Measurements from ENCODE around the gene PFDN5.

Gene PFDN5

GRCh38 chr12:53295070-53295890 lies at the start of gene PFDN5:
Gene PFDN5 (plus strand): TSS chr12:53295542. CDS start chr12:53295568, 26 bp downstream.
- Histone ChIP-seq H3K36me3 (ENCODE audit: control insufficient read depth in 1 of 2, insufficient read depth in 2 of 2, low read length in 2 of 2) (peaks cover 6 to 18% of the 10 kb centered on the region in 2 donors), H3K27me3 (ENCODE audit: control insufficient read depth in 1 of 2, insufficient read depth in 2 of 2, low read length in 2 of 2) (no peaks in the 10 kb centered on the region)

GRCh38 chr12:53251477-53252348 lies 43.6 kb upstream of the PFDN5 start:
- no peaks in the 10 kb centered on the region for H3K9me3 ChIP-seq (ENCODE audit: control insufficient read depth in 1 of 2, low read length in 2 of 2)
- H3K36me3 ChIP-seq (ENCODE audit: control insufficient read depth in 1 of 2, insufficient read depth in 2 of 2, low read length in 2 of 2), result peaks cover 10 to 16% of the 10 kb centered on the region in 2 donors
- H3K4me1 ChIP-seq (ENCODE audit: control insufficient read depth in 1 of 2, insufficient read depth in 2 of 2, low read length in 2 of 2), result peaks cover 19% of the 10 kb centered on the region in 2 donors
- H3K4me3 ChIP-seq (ENCODE audit: low read depth in 1 of 2, low read length in 2 of 2), result peak overlapping the region; percentile 74 to 82
- H3K9ac ChIP-seq (ENCODE audit: low read depth in 1 of 2, low read length in 2 of 2), result peak overlapping the region; percentile 87 to 96
- peak overlapping the region; percentile 77 for H3K27ac ChIP-seq (ENCODE audit: low read depth, low read length)
- H3K27me3 ChIP-seq (ENCODE audit: control insufficient read depth in 1 of 2, insufficient read depth in 2 of 2, low read length in 2 of 2), result no peaks in the 10 kb centered on the region

More at GRCh38 chr12:53295070-53295890, at the start of gene PFDN5:
- H3K27ac ChIP-seq (ENCODE audit: low read depth, low read length), result peak within 1 kb of the TSS; percentile 44
- H3K9me3 ChIP-seq (ENCODE audit: control insufficient read depth in 1 of 2, low read length in 2 of 2), result no peaks in the 10 kb centered on the region
- peak within 1 kb of the TSS; percentile 89 to 100 for H3K4me3 ChIP-seq (ENCODE audit: low read depth in 1 of 2, low read length in 2 of 2)
- H3K9ac ChIP-seq (ENCODE audit: low read depth in 1 of 2, low read length in 2 of 2), result peak within 1 kb of the TSS; percentile 94 to 100
- peaks cover 15 to 35% of the 10 kb centered on the region in 2 donors for H3K4me1 ChIP-seq (ENCODE audit: control insufficient read depth in 1 of 2, insufficient read depth in 2 of 2, low read length in 2 of 2)

- peaks cover 10 to 16% of the 10 kb centered on the region in 2 donors for H3K36me3 ChIP-seq (ENCODE audit: control insufficient read depth in 1 of 2, insufficient read depth in 2 of 2, low read length in 2 of 2)
- H3K9ac ChIP-seq (ENCODE audit: low read depth in 1 of 2, low read length in 2 of 2), result peak overlapping the region; percentile 87 to 96
- peak overlapping the region; percentile 74 to 82 for H3K4me3 ChIP-seq (ENCODE audit: low read depth in 1 of 2, low read length in 2 of 2)
Measured at GRCh38 chr12:53252349-53252916, 42.9 kb upstream of the PFDN5 start.

GRCh38 chr12:53253298-53253697 lies 42.0 kb upstream of the PFDN5 start:
- Histone ChIP-seq H3K4me1 (ENCODE audit: control insufficient read depth in 1 of 2, insufficient read depth in 2 of 2, low read length in 2 of 2) (peaks cover 19% of the 10 kb centered on the region in 2 donors), H3K9me3 (ENCODE audit: control insufficient read depth in 1 of 2, low read length in 2 of 2) (no peaks in the 10 kb centered on the region), H3K27me3 (ENCODE audit: control insufficient read depth in 1 of 2, insufficient read depth in 2 of 2, low read length in 2 of 2) (no peaks in the 10 kb centered on the region), H3K4me3 (ENCODE audit: low read depth in 1 of 2, low read length in 2 of 2) (peak overlapping the region; percentile 74 to 82), H3K9ac (ENCODE audit: low read depth in 1 of 2, low read length in 2 of 2) (peak overlapping the region in 1 of 2 donors; percentile 96), H3K36me3 (ENCODE audit: control insufficient read depth in 1 of 2, insufficient read depth in 2 of 2, low read length in 2 of 2) (peaks cover 10 to 16% of the 10 kb centered on the region in 2 donors), H3K27ac (ENCODE audit: low read depth, low read length) (no peak overlapping the region)

More at GRCh38 chr12:53252349-53252916, 42.9 kb upstream of the PFDN5 start:
- H3K4me1 ChIP-seq (ENCODE audit: control insufficient read depth in 1 of 2, insufficient read depth in 2 of 2, low read length in 2 of 2), result peaks cover 19% of the 10 kb centered on the region in 2 donors
- H3K27me3 ChIP-seq (ENCODE audit: control insufficient read depth in 1 of 2, insufficient read depth in 2 of 2, low read length in 2 of 2), result no peaks in the 10 kb centered on the region
- H3K27ac ChIP-seq (ENCODE audit: low read depth, low read length), result peak overlapping the region; percentile 77
- H3K9me3 ChIP-seq (ENCODE audit: control insufficient read depth in 1 of 2, low read length in 2 of 2), result no peaks in the 10 kb centered on the region

- Histone ChIP-seq H3K9ac (ENCODE audit: low read depth in 1 of 2, low read length in 2 of 2) (no peak overlapping the region), H3K9me3 (ENCODE audit: control insufficient read depth in 1 of 2, low read length in 2 of 2) (no peaks in the 10 kb centered on the region), H3K36me3 (ENCODE audit: control insufficient read depth in 1 of 2, insufficient read depth in 2 of 2, low read length in 2 of 2) (peaks cover 10 to 16% of the 10 kb centered on the region in 2 donors), H3K27ac (ENCODE audit: low read depth, low read length) (no peak overlapping the region), H3K27me3 (ENCODE audit: control insufficient read depth in 1 of 2, insufficient read depth in 2 of 2, low read length in 2 of 2) (no peaks in the 10 kb centered on the region), H3K4me1 (ENCODE audit: control insufficient read depth in 1 of 2, insufficient read depth in 2 of 2, low read length in 2 of 2) (peaks cover 19% of the 10 kb centered on the region in 2 donors), H3K4me3 (ENCODE audit: low read depth in 1 of 2, low read length in 2 of 2) (no peak overlapping the region)
Measured at GRCh38 chr12:53254816-53255545, 40.4 kb upstream of the PFDN5 start.

- H3K9ac ChIP-seq (ENCODE audit: low read depth in 1 of 2, low read length in 2 of 2), result no peak overlapping the region
- no peak overlapping the region for H3K27ac ChIP-seq (ENCODE audit: low read depth, low read length)
- H3K9me3 ChIP-seq (ENCODE audit: control insufficient read depth in 1 of 2, low read length in 2 of 2), result no peaks in the 10 kb centered on the region
- H3K36me3 ChIP-seq (ENCODE audit: control insufficient read depth in 1 of 2, insufficient read depth in 2 of 2, low read length in 2 of 2), result peaks cover 10 to 16% of the 10 kb centered on the region in 2 donors
- no peaks in the 10 kb centered on the region for H3K27me3 ChIP-seq (ENCODE audit: control insufficient read depth in 1 of 2, insufficient read depth in 2 of 2, low read length in 2 of 2)
- no peak overlapping the region for H3K4me3 ChIP-seq (ENCODE audit: low read depth in 1 of 2, low read length in 2 of 2)
- peaks cover 18% of the 10 kb centered on the region in 2 donors for H3K4me1 ChIP-seq (ENCODE audit: control insufficient read depth in 1 of 2, insufficient read depth in 2 of 2, low read length in 2 of 2)
Measured at GRCh38 chr12:53255996-53256395, 39.3 kb upstream of the PFDN5 start.

GRCh38 chr12:53258541-53259539 lies 36.5 kb upstream of the PFDN5 start:
- Histone ChIP-seq H3K27ac (ENCODE audit: low read depth, low read length) (no peak overlapping the region), H3K27me3 (ENCODE audit: control insufficient read depth in 1 of 2, insufficient read depth in 2 of 2, low read length in 2 of 2) (no peaks in the 10 kb centered on the region), H3K4me3 (ENCODE audit: low read depth in 1 of 2, low read length in 2 of 2) (no peak overlapping the region)

GRCh38 chr12:53259891-53260290 lies 35.5 kb upstream of the PFDN5 start:
- Histone ChIP-seq H3K27me3 (ENCODE audit: control insufficient read depth in 1 of 2, insufficient read depth in 2 of 2, low read length in 2 of 2) (no peaks in the 10 kb centered on the region), H3K9ac (ENCODE audit: low read depth in 1 of 2, low read length in 2 of 2) (no peak overlapping the region), H3K27ac (ENCODE audit: low read depth, low read length) (no peak overlapping the region), H3K36me3 (ENCODE audit: control insufficient read depth in 1 of 2, insufficient read depth in 2 of 2, low read length in 2 of 2) (peaks cover 4 to 5% of the 10 kb centered on the region in 2 donors), H3K4me1 (ENCODE audit: control insufficient read depth in 1 of 2, insufficient read depth in 2 of 2, low read length in 2 of 2) (no peaks in the 10 kb centered on the region), H3K4me3 (ENCODE audit: low read depth in 1 of 2, low read length in 2 of 2) (no peak overlapping the region), H3K9me3 (ENCODE audit: control insufficient read depth in 1 of 2, low read length in 2 of 2) (no peaks in the 10 kb centered on the region)

More at GRCh38 chr12:53258541-53259539, 36.5 kb upstream of the PFDN5 start:
- Histone ChIP-seq H3K4me1 (ENCODE audit: control insufficient read depth in 1 of 2, insufficient read depth in 2 of 2, low read length in 2 of 2) (peaks cover 0 to under 1% of the 10 kb centered on the region in 2 donors), H3K36me3 (ENCODE audit: control insufficient read depth in 1 of 2, insufficient read depth in 2 of 2, low read length in 2 of 2) (peaks cover 9 to 11% of the 10 kb centered on the region in 2 donors), H3K9me3 (ENCODE audit: control insufficient read depth in 1 of 2, low read length in 2 of 2) (no peaks in the 10 kb centered on the region), H3K9ac (ENCODE audit: low read depth in 1 of 2, low read length in 2 of 2) (no peak overlapping the region)

All from duodenal mucosa (tissue), 2 donors.